ENCODE measurements around the gene CSTF1. TPM values are rescaled to one million over a fixed set of nuclear protein-coding genes. Genes with fewer than 3 reads are reported as not detected.
A peak's percentile ranks its signal among the peaks of the same experiment; 100 is the strongest.

The CSTF1 gene
- total RNA-seq: 43.1 TPM

DNA sequence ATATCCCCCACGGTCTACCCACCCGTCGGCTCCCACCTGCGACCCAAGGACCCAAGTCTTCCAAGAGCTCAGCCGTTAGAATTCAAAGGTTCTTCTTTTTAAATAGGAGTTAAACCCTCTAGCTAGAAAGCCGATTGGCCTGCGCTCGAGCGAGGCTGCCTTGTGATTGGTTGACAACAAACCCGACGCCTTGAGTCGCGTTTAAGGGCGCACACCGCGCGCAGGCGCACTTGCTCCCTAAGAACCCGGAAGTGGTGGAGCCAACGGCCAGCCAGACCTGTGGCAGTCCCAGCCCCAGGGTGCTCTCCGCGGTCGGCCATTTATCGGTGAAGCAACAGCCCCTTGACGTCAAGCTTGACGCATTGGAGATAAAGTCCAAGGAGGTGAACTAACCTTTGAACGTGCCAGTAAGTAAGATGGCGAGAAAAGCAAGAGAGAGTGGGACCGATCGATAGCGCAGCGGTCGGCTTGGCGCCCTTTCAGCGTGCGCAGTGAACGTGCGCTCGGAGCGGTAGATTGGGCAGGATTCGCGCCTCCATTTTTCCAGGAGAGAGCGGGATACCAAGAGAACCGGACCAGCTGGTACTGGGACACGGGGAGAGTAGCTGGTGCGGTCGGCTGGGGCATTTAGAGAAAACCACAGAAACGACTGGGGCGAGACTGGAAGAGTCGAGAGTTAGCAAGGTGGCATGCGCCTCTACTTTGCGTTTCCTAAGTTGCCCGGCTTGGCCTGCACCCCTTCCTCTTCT is at the start of gene CSTF1, which contains the start of gene AURKA:
TSS of gene CSTF1 (plus strand) at position 514 of the 749 bp plus-strand sequence. CDS start 2,908 bp downstream, outside the sequence.
TSS of gene AURKA (minus strand) at position 84 of the 749 bp plus-strand sequence. CDS start 4,018 bp downstream, outside the sequence.
- DNase-seq (ENCODE audit: low read depth in 2 of 3, low spot score in 2 of 3): peak; percentile 99 to 100 (median 100)

DNA sequence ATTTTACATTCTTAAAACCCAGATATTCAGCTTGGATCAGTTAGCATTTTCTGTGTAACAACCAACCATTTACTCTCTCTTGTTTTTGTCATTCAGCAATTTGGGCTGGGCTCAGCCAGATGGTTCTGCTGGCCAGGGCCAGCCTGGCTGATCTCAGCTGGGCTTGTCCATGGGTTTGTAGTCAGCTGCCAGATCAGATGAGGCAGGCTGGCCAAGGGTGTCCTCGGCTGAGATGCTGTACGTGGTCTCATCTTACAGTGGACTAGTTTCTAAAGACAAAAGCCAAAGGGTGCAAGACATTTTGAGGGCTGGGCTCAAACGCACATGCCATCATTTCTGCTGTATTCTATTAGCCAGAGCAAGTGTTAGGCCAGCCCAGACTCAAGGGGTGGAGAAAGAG is 49.7 kb upstream of the CSTF1 start:
- DNase-seq (ENCODE audit: low read depth in 2 of 3, low spot score in 2 of 3): no peak

DNA sequence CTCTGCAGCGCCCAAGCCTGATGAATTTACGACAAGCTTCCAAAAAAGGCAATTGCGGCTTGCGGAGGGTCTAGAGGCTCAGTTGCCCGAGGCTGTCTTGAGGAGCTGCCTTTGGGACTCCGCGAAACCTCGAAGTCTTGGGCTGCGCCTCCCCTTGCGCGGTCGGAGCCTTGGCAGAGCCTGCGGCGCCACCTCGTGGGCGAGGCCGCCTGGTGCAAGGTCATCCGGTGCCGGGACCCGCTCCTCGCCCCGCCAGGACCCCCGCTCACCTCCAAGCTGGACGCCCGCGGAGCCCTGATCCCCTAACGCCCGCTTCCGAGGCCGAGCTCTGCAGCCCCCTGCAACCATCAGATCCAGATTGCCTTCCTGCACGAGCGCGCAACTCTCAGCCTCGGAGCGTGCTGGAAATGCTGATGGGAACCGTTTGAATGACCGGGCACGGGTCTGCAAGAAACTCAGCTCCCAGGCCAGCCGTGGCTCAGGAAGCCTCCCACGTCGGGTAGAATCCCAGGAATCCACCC is 48.5 kb upstream of the CSTF1 start:
- peak in 2 of 3 donors; percentile 50 to 63 for DNase-seq (ENCODE audit: low read depth in 2 of 3, low spot score in 2 of 3)

DNA sequence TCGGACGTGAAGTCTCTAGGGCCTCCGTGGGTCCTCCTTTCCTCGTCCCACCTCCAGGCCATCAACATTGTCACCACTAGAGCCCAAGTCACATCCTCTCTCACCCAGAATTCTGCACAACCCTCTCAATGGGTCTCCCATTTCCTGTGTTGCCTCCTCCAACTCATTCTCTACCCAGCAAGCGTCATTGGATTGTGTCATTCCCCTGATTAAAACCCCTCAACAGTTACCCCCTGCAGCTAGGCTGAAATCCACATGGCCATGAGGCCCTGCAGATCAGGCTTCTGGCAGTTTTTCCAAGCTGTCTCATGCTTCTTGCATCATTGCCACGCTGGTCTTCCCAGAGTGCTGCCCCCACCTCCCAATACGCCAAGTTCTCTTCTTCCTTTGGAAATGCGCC is 46.5 kb upstream of the CSTF1 start:
- no peak for DNase-seq (ENCODE audit: low read depth in 2 of 3, low spot score in 2 of 3)

DNA sequence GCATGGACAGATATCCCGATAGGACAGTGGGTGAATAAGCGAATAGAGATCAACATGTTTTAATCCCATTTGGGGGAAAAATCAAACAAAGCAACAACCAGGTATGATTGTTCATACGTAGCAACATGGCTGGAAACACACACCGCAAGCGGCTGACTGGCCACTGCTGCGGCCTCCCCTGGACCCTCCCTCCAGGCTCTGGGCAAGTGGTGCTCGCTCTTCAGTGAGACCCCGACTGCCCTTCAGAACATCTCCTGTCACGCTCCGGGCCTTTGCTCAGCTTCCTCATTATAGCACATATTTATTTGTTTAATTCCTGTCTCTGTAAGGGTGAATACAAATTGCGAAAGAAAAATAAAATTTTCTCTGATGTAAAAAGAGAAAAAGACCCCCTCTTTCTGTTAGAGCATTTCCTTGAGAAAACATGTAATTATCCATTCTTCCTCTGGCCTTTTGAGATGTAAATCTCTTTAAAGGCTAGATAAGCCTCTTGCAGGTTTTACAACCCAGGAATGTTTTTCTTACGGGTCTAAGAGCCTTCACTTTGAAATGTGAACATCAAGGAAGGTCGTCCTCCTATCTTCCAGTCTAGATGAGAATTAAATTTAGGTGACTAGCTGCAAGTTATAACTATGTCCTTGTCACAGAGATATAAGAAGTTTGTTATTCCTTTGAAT is 44.7 kb upstream of the CSTF1 start:
- no peak for DNase-seq (ENCODE audit: low read depth in 2 of 3, low spot score in 2 of 3)

DNA sequence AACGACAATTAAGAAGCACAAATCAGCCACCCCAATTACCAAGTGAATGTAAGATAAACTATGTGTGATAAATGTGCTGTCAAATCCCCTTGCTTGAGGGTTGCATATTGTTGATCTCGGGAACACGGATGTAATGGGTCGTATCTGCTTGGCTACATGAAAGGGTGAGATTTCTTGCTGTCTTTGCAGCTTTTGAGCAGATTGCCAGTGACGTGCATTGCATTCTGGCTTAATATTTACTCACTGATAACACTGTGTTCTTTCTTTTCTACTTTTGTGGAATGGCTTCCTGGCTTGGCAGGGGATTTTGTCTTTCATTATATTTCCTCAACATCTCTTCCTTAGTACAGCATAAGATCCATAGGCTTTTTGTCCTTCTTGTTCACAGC is 44.1 kb upstream of the CSTF1 start:
- DNase-seq (ENCODE audit: low read depth in 2 of 3, low spot score in 2 of 3): no peak

DNA sequence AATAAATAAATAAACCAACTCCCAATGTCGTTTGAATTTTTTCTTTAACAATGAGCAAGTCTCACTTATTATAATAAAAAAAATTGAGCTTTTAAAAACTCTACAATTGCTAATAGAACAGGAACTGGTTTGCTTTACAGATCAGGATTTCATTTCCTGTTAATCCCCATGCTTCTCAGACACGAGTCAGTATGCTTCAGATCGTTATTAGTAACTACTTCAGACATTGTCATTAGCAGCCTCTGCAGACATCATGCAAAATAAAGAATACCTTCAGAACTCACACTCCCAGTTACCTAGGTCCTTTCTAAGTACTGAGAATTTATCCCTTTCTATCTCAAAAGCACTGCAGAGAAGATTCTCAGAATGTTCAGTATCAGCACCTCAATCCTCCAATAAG is 43.7 kb upstream of the CSTF1 start:
- no peak for DNase-seq (ENCODE audit: low read depth in 2 of 3, low spot score in 2 of 3)

DNA sequence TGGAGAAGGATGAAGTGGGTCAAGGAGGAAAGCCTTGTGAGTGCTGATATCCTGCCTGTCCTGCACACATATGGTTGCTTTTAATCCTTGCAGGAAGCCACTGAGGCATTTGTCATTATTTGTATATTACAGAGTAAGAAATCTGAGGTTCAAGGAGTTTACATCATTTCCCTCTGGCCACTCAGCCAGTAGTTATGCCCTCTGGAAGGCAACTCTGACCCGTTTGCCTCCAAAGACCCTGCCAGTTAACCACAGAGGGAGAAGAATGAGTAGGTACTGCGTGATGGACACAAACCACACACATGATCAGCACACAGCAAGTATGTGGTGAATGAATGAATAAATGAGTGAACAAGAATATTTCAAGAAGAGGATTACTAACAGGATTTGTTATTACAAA is 41.6 kb upstream of the CSTF1 start:
- DNase-seq (ENCODE audit: low read depth in 2 of 3, low spot score in 2 of 3): no peak

DNA sequence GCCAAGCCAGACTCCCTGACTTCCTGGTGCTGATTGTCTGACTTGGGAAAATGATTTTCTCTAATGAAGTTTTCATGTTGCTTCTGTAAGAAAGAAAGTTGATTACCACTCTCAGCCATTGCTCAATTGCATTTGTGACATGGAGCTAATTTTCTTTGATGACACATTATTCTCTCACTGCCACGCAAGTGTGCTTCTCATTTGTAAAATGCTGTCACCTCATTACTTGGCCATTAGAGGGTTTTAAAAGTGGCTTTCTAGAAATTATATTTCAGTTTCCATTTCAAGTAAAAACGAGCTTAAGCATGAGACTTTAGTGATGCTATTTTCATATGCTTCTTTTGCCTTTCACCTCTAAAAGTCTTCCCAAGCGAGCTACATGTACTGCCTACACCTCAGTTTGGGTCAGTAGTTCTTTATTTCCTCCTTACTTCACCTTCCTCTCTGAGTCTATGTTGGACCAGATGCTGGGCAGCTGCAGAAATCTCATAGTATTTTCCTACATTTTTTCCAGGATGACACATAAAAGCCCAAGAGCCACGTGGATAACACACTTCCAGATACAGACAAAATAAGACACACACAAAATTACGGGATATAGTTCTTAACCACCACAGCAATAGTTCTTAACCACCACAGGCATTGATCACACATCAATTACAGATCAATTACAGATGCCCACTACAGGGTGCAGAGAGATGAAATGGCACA is 39.9 kb upstream of the CSTF1 start:
- DNase-seq (ENCODE audit: low read depth in 2 of 3, low spot score in 2 of 3): no peak

DNA sequence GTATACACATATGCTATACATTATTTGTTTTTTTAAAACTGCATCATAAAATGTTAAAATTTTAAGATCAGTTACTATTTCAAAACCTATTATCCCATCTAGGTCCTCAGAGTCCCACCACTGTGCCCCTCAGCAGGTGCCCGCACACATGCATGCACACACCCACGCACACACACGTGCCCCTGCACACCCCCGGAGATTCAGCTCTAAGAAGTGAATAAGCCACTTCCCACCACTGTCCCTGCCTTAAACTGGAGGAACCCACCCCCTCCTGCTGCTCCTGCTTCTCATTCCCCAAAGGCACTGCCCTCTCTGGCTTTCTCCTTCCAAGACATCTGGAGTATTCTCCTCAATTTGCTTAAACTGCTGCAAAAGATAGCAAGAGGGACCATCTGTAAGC is 39.1 kb upstream of the CSTF1 start:
- DNase-seq (ENCODE audit: low read depth in 2 of 3, low spot score in 2 of 3): peak in 1 of 3 donors; percentile 11

DNA sequence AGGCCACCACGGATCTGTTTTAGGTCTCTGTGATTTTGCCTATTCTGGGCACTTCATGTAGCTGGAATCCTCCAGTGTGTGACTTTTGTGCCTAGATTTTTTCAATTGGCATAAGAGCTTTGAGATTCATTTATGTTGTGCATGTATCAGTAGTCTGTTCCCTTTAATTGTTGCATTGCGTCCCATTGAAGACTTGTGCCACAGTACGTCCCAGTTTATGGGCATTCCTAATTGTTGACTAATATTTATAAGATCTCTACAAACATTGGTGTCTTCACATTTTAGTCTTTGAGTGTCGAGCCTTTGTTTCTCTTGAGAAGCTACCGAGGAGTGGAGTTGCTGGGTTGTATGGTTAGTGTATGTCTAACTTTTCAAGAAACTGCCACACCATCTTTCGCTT is 34.4 kb upstream of the CSTF1 start:
- DNase-seq (ENCODE audit: low read depth in 2 of 3, low spot score in 2 of 3): no peak

DNA sequence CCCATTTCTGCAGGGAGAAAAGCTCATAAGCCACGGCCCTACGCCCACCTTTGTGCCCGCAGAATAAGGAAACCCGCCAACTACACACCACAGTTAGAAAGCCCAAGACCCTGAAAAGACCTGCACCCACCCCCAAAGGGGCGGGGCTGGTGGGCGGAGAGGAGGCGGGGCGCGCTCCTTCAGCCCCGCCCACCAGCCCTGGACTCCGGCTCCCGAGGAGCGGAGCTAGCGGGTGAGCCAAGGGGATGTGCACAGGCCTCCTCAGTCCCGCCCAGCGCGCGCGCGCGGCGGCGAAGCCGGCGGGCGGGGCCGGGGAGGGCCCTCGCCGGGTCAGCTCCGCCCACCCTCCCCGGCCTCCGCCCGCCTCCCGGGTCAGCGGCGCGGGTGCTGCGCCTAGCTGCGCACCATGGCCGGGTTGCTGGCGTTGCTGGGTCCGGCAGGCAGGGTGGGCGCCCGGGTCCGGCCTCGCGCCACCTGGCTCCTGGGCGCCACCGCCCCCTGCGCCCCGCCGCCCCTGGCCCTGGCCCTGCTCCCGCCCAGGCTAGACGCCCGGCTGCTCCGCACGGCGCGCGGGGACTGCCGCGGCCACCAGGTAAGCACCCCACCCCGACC is 33.7 kb upstream of the CSTF1 start, which contains the start of gene FAM210B:
TSS of gene FAM210B (plus strand) at position 375 of the 612 bp plus-strand sequence. CDS start at position 407, 32 bp downstream.
- DNase-seq (ENCODE audit: low read depth in 2 of 3, low spot score in 2 of 3): peak; percentile 74 to 87 (median 85)

DNA sequence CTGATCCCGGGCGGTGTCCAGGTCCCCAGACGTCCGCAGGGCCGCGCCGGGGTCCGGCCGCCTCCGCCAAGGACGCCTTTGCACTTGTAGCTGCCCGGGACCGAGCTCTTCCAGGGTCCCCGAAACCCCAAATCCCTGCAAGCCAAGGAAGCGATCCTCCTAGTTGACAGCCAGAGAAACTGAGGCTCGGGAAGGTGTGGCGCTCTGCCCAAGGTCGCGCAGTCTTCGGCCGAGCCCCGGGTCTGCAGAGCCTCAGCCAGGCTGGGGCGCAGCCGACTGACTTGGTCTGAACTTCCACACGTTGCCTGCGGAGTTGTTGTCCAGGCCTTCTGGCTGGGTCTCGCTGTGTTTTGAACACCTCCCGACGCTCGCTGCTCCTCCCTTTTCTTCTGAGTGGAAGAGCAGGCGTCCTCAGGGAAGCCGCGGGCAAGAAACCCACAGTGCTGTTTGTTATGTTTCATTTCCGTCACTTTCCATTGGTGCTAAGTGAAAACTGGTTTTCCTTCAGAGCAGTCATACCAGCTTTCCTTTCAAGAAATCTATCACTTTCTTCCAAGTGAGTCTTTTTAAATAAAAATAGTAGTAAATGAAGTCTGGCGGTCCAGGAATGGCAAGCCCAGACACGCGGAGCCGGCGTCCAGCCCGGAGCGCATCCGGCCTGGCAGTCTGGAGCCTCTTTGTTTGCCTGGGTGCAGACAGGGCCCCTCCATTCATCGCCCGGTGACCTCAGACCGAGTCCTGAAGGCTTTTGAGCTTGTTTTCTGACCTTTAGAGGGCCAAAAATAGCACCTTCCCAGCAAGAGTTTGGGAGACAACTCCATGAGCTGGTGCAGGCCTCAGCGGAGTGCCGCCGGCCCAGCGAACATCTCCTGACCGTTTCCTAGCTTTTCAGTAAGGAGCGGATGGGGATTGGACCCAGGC is 33.0 kb upstream of the CSTF1 start:
- DNase-seq (ENCODE audit: low read depth in 2 of 3, low spot score in 2 of 3): peak in 1 of 3 donors; percentile 26

DNA sequence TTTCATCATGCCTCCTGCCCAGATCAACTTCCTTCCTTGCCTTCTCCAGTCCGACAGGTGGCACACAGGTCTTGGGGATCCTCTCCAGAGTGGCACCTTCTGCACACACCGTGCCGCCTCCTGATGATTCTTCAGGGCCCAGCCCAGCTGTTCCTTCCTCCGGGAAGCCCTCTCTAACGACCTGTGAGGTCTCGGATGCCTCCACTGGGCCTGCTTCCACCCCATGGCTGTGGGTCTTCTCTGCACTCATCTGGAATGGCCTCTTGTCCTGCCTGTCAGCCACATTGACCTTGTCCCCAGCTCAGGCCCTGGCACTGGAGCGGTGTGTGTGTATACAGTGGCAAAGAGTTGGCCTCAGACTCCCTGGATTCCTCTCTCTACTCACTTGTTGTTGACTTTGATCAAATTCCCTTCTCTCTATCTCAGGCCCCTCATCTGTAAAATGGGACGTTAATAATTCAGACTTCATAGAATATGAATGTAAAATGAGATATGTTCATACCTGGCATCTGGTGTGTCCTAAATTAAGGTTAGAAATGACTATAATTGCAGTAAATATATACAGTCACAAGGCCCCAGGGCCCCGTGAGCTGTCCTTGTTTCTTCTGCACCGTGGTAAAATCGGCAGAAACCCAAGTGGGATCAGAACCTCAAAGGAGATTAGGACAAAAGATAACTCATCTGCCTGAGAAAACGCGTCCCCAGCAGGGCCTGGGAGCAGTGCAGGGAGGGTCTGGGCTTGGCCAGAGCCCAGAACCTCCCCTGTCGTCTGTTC is 32.1 kb upstream of the CSTF1 start:
- DNase-seq (ENCODE audit: low read depth in 2 of 3, low spot score in 2 of 3): no peak

DNA sequence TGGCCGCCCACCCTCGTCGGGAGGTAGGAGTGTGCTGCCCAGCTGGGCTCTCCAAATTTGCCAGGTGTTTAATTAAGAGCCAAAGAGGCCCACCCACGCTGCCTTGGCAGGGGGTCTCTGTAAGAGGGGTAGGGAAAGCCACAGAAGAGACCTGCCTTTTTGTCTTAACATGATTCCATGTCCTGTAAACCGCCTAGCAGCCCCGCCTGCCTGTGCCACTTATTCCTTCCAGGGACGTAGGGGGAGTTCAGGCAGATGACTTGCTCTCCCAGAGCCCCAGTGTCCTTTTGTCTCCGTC is 31.6 kb upstream of the CSTF1 start:
- no peak for DNase-seq (ENCODE audit: low read depth in 2 of 3, low spot score in 2 of 3)

DNA sequence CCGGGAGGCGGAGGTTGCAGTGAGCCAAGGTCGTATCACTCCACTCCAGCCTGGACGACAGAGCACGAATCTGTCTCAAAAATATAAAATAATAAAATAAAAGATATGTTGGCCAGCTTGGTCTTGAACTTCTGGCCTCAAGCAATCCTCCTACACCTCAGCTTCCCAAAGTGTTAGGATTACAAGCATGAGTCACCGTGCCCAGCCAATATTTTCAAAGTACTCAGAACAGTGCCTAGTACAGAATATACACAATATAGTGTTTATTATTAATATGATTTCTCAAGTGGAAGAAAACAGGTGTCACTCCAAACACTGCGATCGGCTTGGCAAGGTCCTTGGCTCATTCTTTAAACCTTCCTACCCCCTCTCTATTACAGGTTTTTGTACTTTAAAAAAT is 30.5 kb upstream of the CSTF1 start:
- no peak for DNase-seq (ENCODE audit: low read depth in 2 of 3, low spot score in 2 of 3)

DNA sequence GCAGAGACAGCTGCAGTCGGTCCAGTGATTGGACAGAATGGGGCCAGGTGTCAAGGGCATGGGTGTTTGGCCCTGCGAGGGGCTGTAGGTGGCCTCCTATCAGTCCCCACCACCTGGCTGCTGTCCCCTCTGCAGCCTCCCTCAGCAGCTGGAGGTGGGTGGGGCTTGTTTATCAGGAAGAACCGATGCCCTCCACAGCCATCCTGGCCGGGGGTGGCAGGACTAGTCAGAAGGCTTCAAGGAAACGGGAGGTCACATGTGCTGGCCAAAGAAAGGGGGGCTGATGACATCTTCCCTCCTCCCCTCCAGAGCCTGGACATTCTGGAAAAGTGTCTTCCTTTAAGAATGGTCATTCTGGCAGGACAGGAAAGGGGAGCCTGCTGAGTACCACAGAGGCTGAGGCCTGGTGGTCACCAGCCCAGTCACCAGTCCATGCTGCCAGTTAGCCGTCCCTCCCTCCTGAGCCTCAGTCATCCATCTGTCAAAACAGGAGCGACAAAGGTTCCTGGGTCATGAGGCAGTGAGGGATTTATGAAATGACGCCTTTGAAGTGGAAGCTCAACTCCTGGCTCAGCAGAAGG is 29.5 kb upstream of the CSTF1 start:
- DNase-seq (ENCODE audit: low read depth in 2 of 3, low spot score in 2 of 3): peak in 2 of 3 donors; percentile 70 to 87

DNA sequence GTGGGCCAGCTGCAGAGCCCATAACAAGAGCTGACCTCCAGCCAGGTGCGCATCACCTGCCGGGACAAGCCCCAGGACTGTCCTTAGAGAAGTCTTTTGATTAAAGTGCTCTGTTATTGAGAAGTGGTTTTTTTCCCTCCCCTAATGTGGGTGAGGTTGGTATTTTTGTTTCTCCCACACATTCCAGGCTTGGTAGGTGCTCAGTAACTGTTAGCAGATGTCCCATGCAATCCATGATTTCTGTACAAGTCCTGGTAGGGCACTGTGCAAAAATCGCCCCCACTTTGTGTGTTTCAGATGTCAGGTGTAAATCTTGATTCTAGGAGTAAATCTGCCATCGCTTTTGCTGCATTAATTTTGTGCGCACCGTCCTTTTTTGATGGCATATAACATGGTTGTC is 29.0 kb upstream of the CSTF1 start:
- DNase-seq (ENCODE audit: low read depth in 2 of 3, low spot score in 2 of 3): no peak
